ENCODE data around the gene ITPR2.
"Not testable (repeated sequence)": the region's sequence is repeated elsewhere in the genome, so short reads cannot be mapped to it uniquely, and the experiment has no call there.

GRCh38 chr12:26783816-26784379 lies 49.1 kb downstream of the ITPR2 start:
- TF ChIP-seq POLR2AphosphoS5, POLR2A (IDR thresholded peaks at IDR 0.05; ENCODE audit: low read depth, low read length): not testable (repeated sequence)

Measured in GM12892 (cell line).